Measurements from ENCODE around the gene FAIM2.

DNA sequence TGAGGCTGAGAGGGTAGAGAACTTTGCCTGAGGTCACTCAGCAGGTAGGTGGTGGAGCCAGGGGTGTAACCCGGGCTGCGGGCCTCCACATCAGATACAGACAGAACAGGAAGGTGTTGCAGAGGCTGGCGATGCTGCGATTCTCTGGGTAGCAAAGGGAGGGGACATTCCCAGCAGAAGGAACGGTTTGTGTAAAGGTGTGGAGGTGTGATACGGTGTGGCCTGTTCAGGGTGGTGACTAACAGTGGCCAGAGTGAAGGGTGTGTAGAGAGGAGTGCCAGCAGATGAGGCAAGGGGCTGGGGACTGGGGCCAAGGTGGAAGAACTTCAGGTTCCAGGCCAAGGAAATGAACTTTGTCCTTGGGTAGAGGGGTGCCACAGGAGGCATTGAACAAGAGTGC is 18.2 kb upstream of the FAIM2 start:
- TF ChIP-seq, protein P1, sequence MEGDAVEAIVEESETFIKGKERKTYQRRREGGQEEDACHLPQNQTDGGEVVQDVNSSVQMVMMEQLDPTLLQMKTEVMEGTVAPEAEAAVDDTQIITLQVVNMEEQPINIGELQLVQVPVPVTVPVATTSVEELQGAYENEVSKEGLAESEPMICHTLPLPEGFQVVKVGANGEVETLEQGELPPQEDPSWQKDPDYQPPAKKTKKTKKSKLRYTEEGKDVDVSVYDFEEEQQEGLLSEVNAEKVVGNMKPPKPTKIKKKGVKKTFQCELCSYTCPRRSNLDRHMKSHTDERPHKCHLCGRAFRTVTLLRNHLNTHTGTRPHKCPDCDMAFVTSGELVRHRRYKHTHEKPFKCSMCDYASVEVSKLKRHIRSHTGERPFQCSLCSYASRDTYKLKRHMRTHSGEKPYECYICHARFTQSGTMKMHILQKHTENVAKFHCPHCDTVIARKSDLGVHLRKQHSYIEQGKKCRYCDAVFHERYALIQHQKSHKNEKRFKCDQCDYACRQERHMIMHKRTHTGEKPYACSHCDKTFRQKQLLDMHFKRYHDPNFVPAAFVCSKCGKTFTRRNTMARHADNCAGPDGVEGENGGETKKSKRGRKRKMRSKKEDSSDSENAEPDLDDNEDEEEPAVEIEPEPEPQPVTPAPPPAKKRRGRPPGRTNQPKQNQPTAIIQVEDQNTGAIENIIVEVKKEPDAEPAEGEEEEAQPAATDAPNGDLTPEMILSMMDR (conservative IDR thresholded peaks at IDR 0.05): no peak
- TF ChIP-seq ZFX (IDR thresholded peaks at IDR 0.05): no peak

Data from C4-2B (cell line).